Parathyroid adenoma (tissue), 2 donors: Measurements from ENCODE around the gene GGA3.

Experiments used
- H2AFZ ChIP-seq: fragments of 300-600 bp; sonication (generic); one replicate; pipeline ENCODE4 v1.7.0; 2017; ENCODE audit warnings: antibody characterized with exemption, mild to moderate bottlenecking
- H3K27ac ChIP-seq: fragments of 300-600 bp; sonication (generic); one replicate; pipeline ENCODE4 v1.7.0; 2017
- H3K27me3 ChIP-seq: fragments of 300-600 bp; sonication (generic); one replicate; pipeline ENCODE4 v1.7.0; 2017; ENCODE audit warnings: low read length; ENCODE audit not compliant: control insufficient read depth, insufficient read depth
- H3K36me3 ChIP-seq: fragments of 300-600 bp; sonication (generic); one replicate; pipeline ENCODE4 v1.7.0; 2017; ENCODE audit warnings: low read length; ENCODE audit not compliant: control insufficient read depth, insufficient read depth
- H3K4me1 ChIP-seq: fragments of 300-600 bp; sonication (generic); one replicate; pipeline ENCODE4 v1.7.0; 2017; ENCODE audit warnings: control low read depth
- H3K4me2 ChIP-seq: fragments of 300-600 bp; sonication (generic); one replicate; pipeline ENCODE4 v1.7.0; 2017; ENCODE audit warnings: low read length
- H3K4me3 ChIP-seq: fragments of 300-600 bp; sonication (generic); one replicate; pipeline ENCODE4 v1.7.0; 2017; ENCODE audit warnings: low read depth, low read length
- H3K79me2 ChIP-seq: fragments of 300-600 bp; sonication (generic); one replicate; pipeline ENCODE4 v1.7.0; 2017; ENCODE audit warnings: control low read depth
- H3K9ac ChIP-seq: fragments of 300-600 bp; sonication (generic); one replicate; pipeline ENCODE4 v1.7.0; 2017; ENCODE audit warnings: mild to moderate bottlenecking
- H3K9me3 ChIP-seq: fragments of 300-600 bp; sonication (generic); one replicate; pipeline ENCODE4 v1.7.0; 2017; ENCODE audit warnings: low read length; ENCODE audit not compliant: control insufficient read depth
- TF ChIP-seq, protein P1 (sequence below): fragments of 300-600 bp; sonication (generic); IDR thresholded peaks from one replicate; pipeline ENCODE4 v1.7.0; 2017; ENCODE audit warnings: antibody characterized with exemption, mild to moderate bottlenecking
- donor health status: primary hyperparathyroidism.

Gene GGA3

DNA sequence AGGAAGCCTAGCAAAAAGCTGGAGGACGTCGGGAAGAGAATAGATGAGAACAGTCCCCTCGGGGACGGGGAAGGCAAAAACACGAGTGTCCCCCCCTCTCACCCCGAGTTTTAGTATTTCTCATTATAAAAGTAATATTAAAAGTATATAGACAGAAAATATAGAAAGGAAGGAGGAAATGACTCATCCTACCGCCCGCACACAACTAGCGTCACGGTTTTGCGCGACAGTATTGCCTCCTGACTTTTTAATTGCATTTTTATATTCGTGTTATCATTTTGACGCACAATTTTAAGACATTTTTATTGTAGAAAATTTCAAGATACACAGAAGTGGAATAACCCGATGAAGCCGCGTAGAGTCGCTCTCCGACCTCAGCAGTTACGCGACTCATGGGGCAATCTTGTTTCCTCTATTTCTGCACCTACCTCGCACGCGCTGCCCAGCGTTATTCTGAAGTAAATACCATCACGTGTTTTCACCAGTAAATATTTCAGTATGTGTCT lies 28.5 kb upstream of the GGA3 start:
- Histone ChIP-seq H3K27me3 (no peaks in the 10 kb centered on the region), H2AFZ (peak overlapping the region; percentile 96), H3K4me1 (no peaks in the 10 kb centered on the region), H3K4me3 (peak overlapping the region; percentile 65), H3K9ac (no peak overlapping the region), H3K79me2 (peaks cover 3% of the 10 kb centered on the region), H3K27ac (peak overlapping the region; percentile 83), H3K4me2 (peak overlapping the region; percentile 75), H3K9me3 (no peaks in the 10 kb centered on the region), H3K36me3 (no peaks in the 10 kb centered on the region)
- TF ChIP-seq, protein P1, sequence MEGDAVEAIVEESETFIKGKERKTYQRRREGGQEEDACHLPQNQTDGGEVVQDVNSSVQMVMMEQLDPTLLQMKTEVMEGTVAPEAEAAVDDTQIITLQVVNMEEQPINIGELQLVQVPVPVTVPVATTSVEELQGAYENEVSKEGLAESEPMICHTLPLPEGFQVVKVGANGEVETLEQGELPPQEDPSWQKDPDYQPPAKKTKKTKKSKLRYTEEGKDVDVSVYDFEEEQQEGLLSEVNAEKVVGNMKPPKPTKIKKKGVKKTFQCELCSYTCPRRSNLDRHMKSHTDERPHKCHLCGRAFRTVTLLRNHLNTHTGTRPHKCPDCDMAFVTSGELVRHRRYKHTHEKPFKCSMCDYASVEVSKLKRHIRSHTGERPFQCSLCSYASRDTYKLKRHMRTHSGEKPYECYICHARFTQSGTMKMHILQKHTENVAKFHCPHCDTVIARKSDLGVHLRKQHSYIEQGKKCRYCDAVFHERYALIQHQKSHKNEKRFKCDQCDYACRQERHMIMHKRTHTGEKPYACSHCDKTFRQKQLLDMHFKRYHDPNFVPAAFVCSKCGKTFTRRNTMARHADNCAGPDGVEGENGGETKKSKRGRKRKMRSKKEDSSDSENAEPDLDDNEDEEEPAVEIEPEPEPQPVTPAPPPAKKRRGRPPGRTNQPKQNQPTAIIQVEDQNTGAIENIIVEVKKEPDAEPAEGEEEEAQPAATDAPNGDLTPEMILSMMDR: peak; percentile 20

DNA sequence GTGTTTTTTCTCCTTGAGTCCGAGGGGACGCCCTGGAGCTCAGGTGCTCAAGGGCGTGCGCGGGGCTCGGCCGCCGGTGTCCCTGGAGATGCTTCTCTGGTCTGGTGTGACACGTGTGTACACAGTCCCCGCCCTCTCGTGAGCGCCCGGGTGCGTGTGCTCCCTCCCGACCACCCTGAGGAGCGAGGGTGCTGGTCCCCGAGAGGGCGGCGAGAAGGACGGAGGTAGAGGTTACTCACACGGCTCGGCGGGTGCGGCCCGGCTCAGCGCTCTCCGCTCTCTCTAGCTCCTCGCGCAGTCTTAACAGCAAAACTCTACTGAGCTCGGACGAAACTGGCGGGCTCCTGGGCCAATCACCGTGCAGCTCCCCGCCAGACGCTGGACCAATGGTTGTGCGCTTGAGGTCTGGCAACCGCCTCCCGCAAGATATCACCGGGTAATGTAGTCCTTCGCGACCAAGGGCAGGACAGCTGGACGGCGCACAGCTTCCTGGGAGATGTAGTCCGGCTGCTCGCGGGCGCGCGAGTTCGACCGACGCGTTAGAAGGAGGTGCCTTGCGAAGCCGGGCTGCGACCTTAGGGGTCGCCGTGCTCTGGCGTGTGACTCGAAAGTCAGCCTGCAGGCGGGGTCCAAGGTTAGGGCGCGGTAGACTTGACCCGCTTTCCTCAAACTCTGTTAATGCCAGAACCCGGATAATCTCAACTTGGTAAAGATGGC lies 27.9 kb upstream of the GGA3 start, which contains the start of gene SLC25A19:
Gene SLC25A19 (minus strand): TSS at position 319 of the 717 bp plus-strand sequence. CDS start 2,669 bp downstream, outside the sequence.
- Histone ChIP-seq H2AFZ (peak within 1 kb of the TSS; percentile 96), H3K9ac (no peak within 1 kb of the TSS), H3K27ac (peak within 1 kb of the TSS; percentile 83), H3K79me2 (peaks cover 3% of the 10 kb centered on the region), H3K36me3 (no peaks in the 10 kb centered on the region), H3K4me3 (peak within 1 kb of the TSS; percentile 65), H3K4me1 (no peaks in the 10 kb centered on the region), H3K27me3 (no peaks in the 10 kb centered on the region), H3K9me3 (no peaks in the 10 kb centered on the region), H3K4me2 (peak within 1 kb of the TSS; percentile 75)
- TF ChIP-seq, protein P1: no peak

DNA sequence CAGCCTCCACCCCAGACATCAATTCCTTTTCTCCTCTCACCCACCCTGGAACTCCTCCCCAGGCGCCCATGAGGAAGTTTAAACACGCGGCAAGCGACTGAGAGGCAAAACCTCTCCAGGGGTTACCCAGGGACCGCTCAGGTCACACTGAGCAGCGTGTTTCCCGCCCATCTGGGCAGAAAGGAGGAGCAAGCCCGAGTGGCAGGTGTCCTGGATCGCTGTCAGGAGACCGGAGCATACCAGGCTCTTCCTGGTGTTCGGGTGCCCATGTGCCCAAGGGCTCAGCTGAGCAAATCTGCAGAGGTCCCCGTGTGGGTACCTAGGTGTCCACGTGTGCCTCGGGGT lies 27.3 kb upstream of the GGA3 start:
- TF ChIP-seq, protein P1: no peak
- Histone ChIP-seq H3K4me3 (peak overlapping the region; percentile 65), H3K9ac (no peak overlapping the region), H3K27ac (peak overlapping the region; percentile 83), H3K9me3 (no peaks in the 10 kb centered on the region), H3K36me3 (no peaks in the 10 kb centered on the region), H3K79me2 (peaks cover 3% of the 10 kb centered on the region), H3K4me2 (peak overlapping the region; percentile 75), H2AFZ (peak overlapping the region; percentile 96), H3K27me3 (no peaks in the 10 kb centered on the region), H3K4me1 (no peaks in the 10 kb centered on the region)

DNA sequence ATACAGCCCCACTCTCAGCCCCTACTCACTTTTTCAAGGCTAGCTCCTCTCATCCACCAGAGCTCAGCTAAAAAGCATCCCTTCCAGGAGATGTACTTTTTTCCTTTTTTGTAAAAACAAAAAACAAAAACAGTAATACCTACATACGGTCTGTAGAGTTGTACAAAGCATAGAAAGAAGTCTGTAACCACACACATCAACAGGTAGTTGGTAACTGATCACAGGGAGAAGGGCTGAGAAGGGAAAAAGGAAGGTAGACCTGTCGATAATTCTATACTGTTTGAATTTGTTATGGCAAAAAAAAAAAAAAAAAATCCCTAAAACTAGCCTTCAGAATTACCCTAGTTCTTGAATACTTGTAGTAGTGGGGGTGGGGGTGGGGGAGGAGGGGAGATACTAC lies 27.0 kb upstream of the GGA3 start:
- Histone ChIP-seq H3K9me3 (no peaks in the 10 kb centered on the region), H3K4me2 (peak overlapping the region; percentile 75), H3K4me1 (no peaks in the 10 kb centered on the region), H3K27ac (peak overlapping the region; percentile 83), H3K9ac (no peak overlapping the region), H3K4me3 (peak overlapping the region; percentile 65), H3K27me3 (no peaks in the 10 kb centered on the region), H2AFZ (peak overlapping the region; percentile 96), H3K79me2 (peaks cover 3% of the 10 kb centered on the region), H3K36me3 (no peaks in the 10 kb centered on the region)
- TF ChIP-seq, protein P1: no peak

DNA sequence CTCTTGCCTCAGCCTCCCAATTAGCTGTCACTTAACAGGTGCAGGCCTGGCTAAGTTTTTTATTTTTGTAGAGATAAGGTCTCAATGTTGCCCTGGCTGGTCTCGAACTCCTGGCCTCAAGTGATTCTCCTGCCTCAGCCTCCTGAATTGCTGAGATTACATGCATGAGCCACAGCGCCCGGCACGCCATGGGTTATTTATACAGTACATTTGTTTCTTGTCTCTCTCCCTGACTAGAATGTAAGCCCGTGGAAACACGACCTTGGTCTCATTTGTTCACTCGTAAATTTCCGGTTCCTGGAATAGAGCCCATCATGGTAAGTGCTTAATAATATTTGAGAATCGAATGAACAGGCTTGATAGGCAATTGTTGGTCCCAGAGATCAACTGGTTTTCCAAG lies 25.8 kb upstream of the GGA3 start:
- Histone ChIP-seq H3K79me2 (peaks cover 3% of the 10 kb centered on the region), H3K4me3 (no peak overlapping the region), H3K4me2 (no peak overlapping the region), H3K36me3 (no peaks in the 10 kb centered on the region), H3K4me1 (no peaks in the 10 kb centered on the region), H3K27me3 (no peaks in the 10 kb centered on the region), H3K27ac (no peak overlapping the region), H2AFZ (no peak overlapping the region), H3K9me3 (no peaks in the 10 kb centered on the region), H3K9ac (no peak overlapping the region)
- TF ChIP-seq, protein P1: no peak
